IMR-90 (cell line): Measurements from ENCODE around the gene SIDT1. TPM values are rescaled to one million over a fixed set of nuclear protein-coding genes. Genes with fewer than 3 reads are reported as not detected.

Experiments used
- ATAC-seq: fragments of 200-7000 bp; cut with Tn5 transposase; 2 replicates; pipeline ENCODE4 v1.9.1; 2020; ENCODE audit warnings: low read depth, mild to moderate bottlenecking, moderate library complexity
- BruUV-seq: library from RNA; stranded (reverse); fragments of 400-500 nt; replicated peaks from 2 replicates; lab custom pipeline; 2021; lab: Mats Ljungman, UMichigan
- CTCF ChIA-PET: fragments of 300-600 bp; formaldehyde crosslinking; extraction: SDS; loops from one replicate; lab custom pipeline; 2021; ENCODE audit warnings: antibody characterized with exemption; lab: Yijun Ruan, JAX
- POLR2A ChIA-PET: fragments of 300-600 bp; sonication (Branson Sonifier 250); formaldehyde crosslinking; loops from one replicate; lab custom pipeline; 2022; ENCODE audit warnings: antibody characterized with exemption; ENCODE audit not compliant: unreplicated experiment; lab: Charles Lee
- DNase-seq: peaks from one replicate; pipeline ENCODE4 v3.0.0; 2013
- H2AFZ ChIP-seq: replicated peaks from 2 replicates; pipeline ENCODE3; 2013; ENCODE audit warnings: low read length, mild to moderate bottlenecking; ENCODE audit not compliant: poor library complexity
- H2AK5ac ChIP-seq: 2 replicates; pipeline ENCODE4 v1.6.1; 2013; ENCODE audit warnings: low read depth, low read length, inconsistent platforms
- H2AK9ac ChIP-seq: replicated peaks from 2 replicates; pipeline ENCODE3; 2013; ENCODE audit warnings: mild to moderate bottlenecking, low read depth, low read length, moderate library complexity; ENCODE audit not compliant: poor library complexity
- H2BK120ac ChIP-seq: 2 replicates; pipeline ENCODE4 v1.6.1; 2013; ENCODE audit warnings: low read depth, low read length, inconsistent platforms
- H2BK15ac ChIP-seq: 3 replicates; pipeline ENCODE4 v1.6.1; 2013; ENCODE audit warnings: low read depth, low read length, inconsistent platforms
- H2BK20ac ChIP-seq: 2 replicates; pipeline ENCODE4 v1.6.1; 2013; ENCODE audit warnings: low read depth, mild to moderate bottlenecking, inconsistent platforms, low read length, moderate library complexity
- H2BK5ac ChIP-seq: 2 replicates; pipeline ENCODE4 v1.6.1; 2013; ENCODE audit warnings: mild to moderate bottlenecking, low read depth, low read length, inconsistent platforms; ENCODE audit not compliant: poor library complexity, severe bottlenecking
- H3K14ac ChIP-seq: replicated peaks from 2 replicates; pipeline ENCODE4 v1.6.1; 2013; ENCODE audit warnings: low read depth, low read length, inconsistent platforms
- H3K18ac ChIP-seq: 2 replicates; pipeline ENCODE4 v1.6.1; 2013; ENCODE audit warnings: low read depth, low read length, control low read depth
- H3K23ac ChIP-seq: 2 replicates; pipeline ENCODE4 v1.6.1; 2013; ENCODE audit warnings: low read depth, low read length, inconsistent platforms
- H3K27ac ChIP-seq: 2 replicates; pipeline ENCODE4 v1.5.1; 2013; ENCODE audit warnings: mild to moderate bottlenecking, control low read depth, low read length; ENCODE audit not compliant: insufficient read depth
- H3K27me3 ChIP-seq: 2 replicates; pipeline ENCODE4 v1.6.1; 2013; ENCODE audit warnings: low read length; ENCODE audit not compliant: control insufficient read depth, insufficient read depth
- H3K36me3 ChIP-seq: 2 replicates; pipeline ENCODE4 v1.6.1; 2013; ENCODE audit warnings: low read length, mixed read lengths; ENCODE audit not compliant: control insufficient read depth, insufficient read depth
- H3K4ac ChIP-seq: 2 replicates; pipeline ENCODE4 v1.6.1; 2013; ENCODE audit warnings: low read depth, low read length, inconsistent platforms
- H3K4me1 ChIP-seq: 2 replicates; pipeline ENCODE4 v1.6.1; 2013; ENCODE audit warnings: low read length, mixed read lengths; ENCODE audit not compliant: control insufficient read depth, insufficient read depth
- H3K4me2 ChIP-seq: 2 replicates; pipeline ENCODE4 v1.6.1; 2013; ENCODE audit warnings: low read depth, mild to moderate bottlenecking, control low read depth, low read length, moderate library complexity
- H3K4me3 ChIP-seq: 2 replicates; pipeline ENCODE4 v1.5.1; 2013; ENCODE audit warnings: low read depth, mild to moderate bottlenecking, control low read depth, low read length, moderate library complexity; ENCODE audit not compliant: insufficient read depth
- H3K56ac ChIP-seq: 2 replicates; pipeline ENCODE4 v1.6.1; 2013; ENCODE audit warnings: low read length, inconsistent platforms; ENCODE audit not compliant: insufficient read depth; ENCODE audit errors: extremely low read depth
- H3K79me1 ChIP-seq, 2 experiments: 2 replicates each; pipeline ENCODE4 v1.6.1; 2013; ENCODE audit warnings: low read length in 2 of 2, inconsistent platforms in 1 of 2, low read depth in 1 of 2
- H3K9ac ChIP-seq: 2 replicates; pipeline ENCODE4 v1.6.1; 2013; ENCODE audit warnings: low read depth, low read length, control low read depth
- H3K9me1 ChIP-seq: 2 replicates; pipeline ENCODE4 v1.6.1; 2013; ENCODE audit warnings: low read length, inconsistent platforms; ENCODE audit not compliant: insufficient read depth
- H3K9me3 ChIP-seq: 2 replicates; pipeline ENCODE4 v1.6.1; 2013; ENCODE audit warnings: low read length; ENCODE audit not compliant: control insufficient read depth, insufficient read depth
- H4K20me1 ChIP-seq: 2 replicates; pipeline ENCODE4 v1.6.1; 2013; ENCODE audit warnings: low read length, inconsistent platforms; ENCODE audit not compliant: insufficient read depth
- H4K5ac ChIP-seq: 2 replicates; pipeline ENCODE4 v1.6.1; 2013; ENCODE audit warnings: mild to moderate bottlenecking, low read depth, low read length, control low read depth
- H4K8ac ChIP-seq, 2 experiments: 2 replicates each; pipeline ENCODE4 v1.6.1; 2013; ENCODE audit warnings: low read depth in 2 of 2, low read length in 2 of 2, control low read depth in 1 of 2, inconsistent platforms in 1 of 2
- H4K91ac ChIP-seq: 2 replicates; pipeline ENCODE4 v1.6.1; 2013; ENCODE audit warnings: low read depth, low read length, inconsistent platforms; ENCODE audit not compliant: insufficient read depth
- CEBPB ChIP-seq: IDR thresholded peaks from 2 replicates; pipeline ENCODE4 v1.6.1; 2012; ENCODE audit warnings: low read depth, low read length, improper control_type of control experiment
- CHD1 ChIP-seq: IDR thresholded peaks from 2 replicates; pipeline ENCODE4 v1.6.1; 2012; ENCODE audit warnings: low read depth, low read length, improper control_type of control experiment
- FOS ChIP-seq: fragments of 150-350 bp; IDR thresholded peaks from 2 replicates; pipeline ENCODE4 v1.6.1; 2016; ENCODE audit warnings: low read depth, low read length
- MAFK ChIP-seq: IDR thresholded peaks from 2 replicates; pipeline ENCODE4 v1.6.1; 2012; ENCODE audit warnings: low read depth, low read length, improper control_type of control experiment
- MAZ ChIP-seq: IDR thresholded peaks from 2 replicates; pipeline ENCODE4 v1.6.1; 2012; ENCODE audit warnings: low read depth, mild to moderate bottlenecking, low read length, improper control_type of control experiment, moderate library complexity, borderline replicate concordance
- MXI1 ChIP-seq: IDR thresholded peaks from 2 replicates; pipeline ENCODE4 v1.6.1; 2012; ENCODE audit warnings: low read depth, mild to moderate bottlenecking, low read length, moderate library complexity, borderline replicate concordance
- NFE2L2 ChIP-seq: fragments of 150-350 bp; IDR thresholded peaks from 2 replicates; pipeline ENCODE4 v1.6.1; 2016; ENCODE audit warnings: low read depth, mild to moderate bottlenecking, low read length
- POLR2A ChIP-seq: IDR thresholded peaks from 2 replicates; pipeline ENCODE4 v1.6.1; 2012; ENCODE audit warnings: mild to moderate bottlenecking, low read depth, low read length
- RAD21 ChIP-seq: IDR thresholded peaks from 2 replicates; pipeline ENCODE4 v1.6.1; 2012; ENCODE audit warnings: low read length, improper control_type of control experiment
- RCOR1 ChIP-seq: IDR thresholded peaks from 2 replicates; pipeline ENCODE4 v1.6.1; 2012; ENCODE audit warnings: mild to moderate bottlenecking, low read length, improper control_type of control experiment; ENCODE audit not compliant: insufficient replicate concordance
- SMC3 ChIP-seq: fragments of 150-350 bp; IDR thresholded peaks from 2 replicates; pipeline ENCODE4 v1.6.1; 2016; ENCODE audit warnings: low read depth, mild to moderate bottlenecking, antibody characterized with exemption, low read length, moderate library complexity
- WGBS, 2 experiments: methylation state at CpG; one replicate each; pipeline versions ENCODE4 v1.1.5 to v1.1.7; 2013; ENCODE audit warnings: missing lambda C conversion rate in 2 of 2; ENCODE audit not compliant: insufficient read length in 1 of 2; ENCODE audit errors: extremely low coverage in 2 of 2; 5-methylcytosine and 5-hydroxymethylcytosine counted together
- dilution Hi-C: fragments of 300-500 bp; cut with HindIII; formaldehyde crosslinking; loops from one replicate; pipeline ENCODE4 v1.14.3; 2018; ENCODE audit warnings: low sequenced_read_pairs; ENCODE audit not compliant: unreplicated experiment
- in situ Hi-C: fragments of 300-500 bp; cut with MboI; formaldehyde crosslinking; loops from 3 replicates; pipeline ENCODE4 v1.14.3; 2019; ENCODE audit warnings: low sequenced_read_pairs, inconsistent platforms, mixed read lengths
- intact Hi-C: fragments of 100-400 bp; cut with micrococcal nuclease; formaldehyde crosslinking; loops from 2 replicates; pipeline ENCODE4 v1.10.0; 2022
- polyA plus RNA-seq, 3 experiments: library from polyadenylated mRNA; depleted of rRNA; stranded (reverse); fragments of >200 nt; gene quantifications; 2 replicates each; pipeline ENCODE4 v1.2.3, GENCODE V29; 2012; ENCODE audit warnings: low replicate concordance in 1 of 3
- total RNA-seq: library from RNA; depleted of rRNA; stranded (reverse); fragments of >200 nt; gene quantifications from 2 replicates; pipeline ENCODE4 v1.2.3, GENCODE V29; 2012
- TF ChIP-seq, protein P1 (sequence below): conservative IDR thresholded peaks from 2 replicates; pipeline ENCODE4 v1.5.1; 2012; ENCODE audit warnings: mild to moderate bottlenecking, low read depth, low read length, improper control_type of control experiment
- TF ChIP-seq, protein P2 (sequence below): fragments of 150-350 bp; IDR thresholded peaks from 2 replicates; pipeline ENCODE4 v1.6.1; 2016; ENCODE audit warnings: low read depth, mild to moderate bottlenecking, low read length, moderate library complexity, borderline replicate concordance

SIDT1 gene
- total and polyA plus RNA-seq, 2 of the 4 experiments (the other 2 are of a cell fraction), result not detected

DNA sequence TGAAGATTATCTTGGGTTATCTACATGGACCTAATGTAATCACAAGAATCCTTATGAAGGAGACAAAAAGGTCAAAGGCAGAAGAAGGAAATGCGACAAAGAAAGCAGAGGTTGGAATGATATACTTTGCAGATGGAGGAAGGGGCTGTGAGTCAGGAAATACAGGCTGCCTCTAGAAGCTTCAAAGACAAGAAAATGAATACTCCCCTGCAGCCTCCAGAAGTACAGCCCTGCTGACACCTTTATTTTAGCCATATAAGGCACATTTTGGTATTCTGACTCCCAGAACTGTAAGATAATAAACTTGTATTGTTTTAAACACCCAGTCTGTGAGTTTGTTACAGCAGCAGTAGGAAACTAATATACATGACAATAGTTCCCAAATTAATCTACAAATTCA lies 58.6 kb downstream of the SIDT1 start:
- H3K23ac ChIP-seq, result no peak overlapping the region
- H3K14ac ChIP-seq, result no peak overlapping the region
- TF ChIP-seq RCOR1, result no peak
- no peak for TF ChIP-seq RAD21
- TF ChIP-seq NFE2L2, result no peak
- no peak for TF ChIP-seq MXI1
- TF ChIP-seq POLR2A, result no peak
- TF ChIP-seq MAZ, result no peak
- TF ChIP-seq, protein P1, sequence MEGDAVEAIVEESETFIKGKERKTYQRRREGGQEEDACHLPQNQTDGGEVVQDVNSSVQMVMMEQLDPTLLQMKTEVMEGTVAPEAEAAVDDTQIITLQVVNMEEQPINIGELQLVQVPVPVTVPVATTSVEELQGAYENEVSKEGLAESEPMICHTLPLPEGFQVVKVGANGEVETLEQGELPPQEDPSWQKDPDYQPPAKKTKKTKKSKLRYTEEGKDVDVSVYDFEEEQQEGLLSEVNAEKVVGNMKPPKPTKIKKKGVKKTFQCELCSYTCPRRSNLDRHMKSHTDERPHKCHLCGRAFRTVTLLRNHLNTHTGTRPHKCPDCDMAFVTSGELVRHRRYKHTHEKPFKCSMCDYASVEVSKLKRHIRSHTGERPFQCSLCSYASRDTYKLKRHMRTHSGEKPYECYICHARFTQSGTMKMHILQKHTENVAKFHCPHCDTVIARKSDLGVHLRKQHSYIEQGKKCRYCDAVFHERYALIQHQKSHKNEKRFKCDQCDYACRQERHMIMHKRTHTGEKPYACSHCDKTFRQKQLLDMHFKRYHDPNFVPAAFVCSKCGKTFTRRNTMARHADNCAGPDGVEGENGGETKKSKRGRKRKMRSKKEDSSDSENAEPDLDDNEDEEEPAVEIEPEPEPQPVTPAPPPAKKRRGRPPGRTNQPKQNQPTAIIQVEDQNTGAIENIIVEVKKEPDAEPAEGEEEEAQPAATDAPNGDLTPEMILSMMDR, result no peak
- TF ChIP-seq MAFK, result no peak
- no peak for TF ChIP-seq CEBPB
- TF ChIP-seq SMC3, result no peak
- TF ChIP-seq CHD1, result no peak
- TF ChIP-seq FOS, result no peak
- TF ChIP-seq, protein P2, sequence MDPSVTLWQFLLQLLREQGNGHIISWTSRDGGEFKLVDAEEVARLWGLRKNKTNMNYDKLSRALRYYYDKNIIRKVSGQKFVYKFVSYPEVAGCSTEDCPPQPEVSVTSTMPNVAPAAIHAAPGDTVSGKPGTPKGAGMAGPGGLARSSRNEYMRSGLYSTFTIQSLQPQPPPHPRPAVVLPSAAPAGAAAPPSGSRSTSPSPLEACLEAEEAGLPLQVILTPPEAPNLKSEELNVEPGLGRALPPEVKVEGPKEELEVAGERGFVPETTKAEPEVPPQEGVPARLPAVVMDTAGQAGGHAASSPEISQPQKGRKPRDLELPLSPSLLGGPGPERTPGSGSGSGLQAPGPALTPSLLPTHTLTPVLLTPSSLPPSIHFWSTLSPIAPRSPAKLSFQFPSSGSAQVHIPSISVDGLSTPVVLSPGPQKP, result no peak
- H3K18ac ChIP-seq, result no peak overlapping the region
- H2BK120ac ChIP-seq, result no peak overlapping the region
- no peaks in the 10 kb centered on the region for H3K9me1 ChIP-seq
- no peak overlapping the region for H2AK5ac ChIP-seq
- H3K9me3 ChIP-seq, result no peaks in the 10 kb centered on the region
- no peak overlapping the region for H3K4me2 ChIP-seq
- no peak overlapping the region for H3K9ac ChIP-seq
- no peak overlapping the region for H3K4me3 ChIP-seq
- H4K20me1 ChIP-seq, result no peaks in the 10 kb centered on the region
- no peak overlapping the region for H3K27ac ChIP-seq
- no peak overlapping the region for H2AFZ ChIP-seq
- peaks cover 10% of the 10 kb centered on the region for H3K27me3 ChIP-seq
- no peak overlapping the region for H2BK20ac ChIP-seq
- in situ Hi-C loops, result no loop called here
- ATAC-seq (no peak), DNase-seq (no peak)
- H2BK5ac ChIP-seq, result no peak overlapping the region
- no peaks in the 10 kb centered on the region for H3K4me1 ChIP-seq
- no peak overlapping the region for H2AK9ac ChIP-seq
- H4K8ac ChIP-seq, result no peak overlapping the region
- no TSS peak for BruUV-seq
- ChIA-PET POLR2A (no interaction called here), CTCF (no interaction called here)
- H3K56ac ChIP-seq, result no peak overlapping the region
- H2BK15ac ChIP-seq, result no peak overlapping the region
- no peak overlapping the region for H4K91ac ChIP-seq
- intact Hi-C loops, result no loop called here
- H3K79me1 ChIP-seq, result no peaks in the 10 kb centered on the region
- no CpG with 5 or more reads among the region's 1 CpG for WGBS, 2 experiments
- dilution Hi-C loops, result no loop called here
- H3K4ac ChIP-seq, result no peak overlapping the region
- no peaks in the 10 kb centered on the region for H3K36me3 ChIP-seq
- H4K5ac ChIP-seq, result no peak overlapping the region
